Measurements from ENCODE around the gene CCNE1. TPM values are rescaled to one million over a fixed set of nuclear protein-coding genes. Genes with fewer than 3 reads are reported as not detected.

Gene CCNE1
- total and polyA plus RNA-seq, 9 of the 15 experiments (the other 6 are each of a cell fraction or from before 2014, with no cell fraction given) = 6.2 to 41.0 (median 31.6) TPM

DNA sequence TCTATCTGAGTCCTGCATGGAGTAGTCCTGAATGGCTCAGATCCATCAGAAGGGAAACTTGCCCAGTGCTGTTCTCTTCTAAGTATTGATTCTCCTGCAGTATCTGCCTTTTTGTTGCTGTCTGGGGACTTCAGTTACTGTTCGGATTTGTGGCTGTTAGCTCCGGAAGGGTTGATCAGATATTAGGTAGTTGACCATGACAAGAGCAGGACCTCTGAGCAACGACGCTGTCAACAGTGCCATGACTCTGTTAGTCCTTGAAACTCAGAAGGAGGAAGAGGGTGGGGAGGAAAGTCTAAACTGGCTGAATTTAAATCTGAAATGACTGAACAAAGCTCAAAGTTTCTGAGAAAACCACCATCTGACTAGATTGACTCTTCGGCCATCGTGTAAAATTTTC lies 42.2 kb downstream of the CCNE1 start:
- POLR2A ChIA-PET = no interaction called here
- CTCF ChIA-PET (ENCODE audit: low intra/inter-chr PET ratio) = no interaction called here
- WGBS (ENCODE audit: insufficient coverage, low coverage, missing lambda C conversion rate) = 17% methylated on average over 6 of the region's 6 CpGs
- intact Hi-C loops (cut with micrococcal nuclease) = no loop called here
- FAIRE-seq (no peak), DNase-seq (ENCODE audit: extremely low read depth in 1 of 4, low spot score in 3 of 4) (peak in 1 of 4 experiments; percentile 27), ATAC-seq (peak; percentile 59)
- in situ Hi-C loops (cut with MboI) = loop anchor here (5.0 to 10.0 kb wide), 2 partner anchors 92 to 791 kb away; no protein-coding TSS in a partner anchor
- H3K27ac ChIP-seq (ENCODE audit: extremely low read depth, low read depth, low read length) = no peak overlapping the region
- no TSS peak for BruUV-seq (replicated peaks)
- H3K79me2 ChIP-seq (ENCODE audit: control insufficient read depth, insufficient read depth, low read length) = no peaks in the 10 kb centered on the region
- H4K20me1 ChIP-seq (replicated peaks; ENCODE audit: control insufficient read depth, insufficient read depth, low read length) = no peaks in the 10 kb centered on the region
- H3K9me1 ChIP-seq (ENCODE audit: control insufficient read depth, insufficient read depth, low read length) = no peaks in the 10 kb centered on the region
- H3K27me3 ChIP-seq (ENCODE audit: control insufficient read depth in 2 of 2, insufficient read depth in 2 of 2, low read length in 2 of 2) = peaks cover 0 to 2% of the 10 kb centered on the region in 2 experiments; a peak in 1 of 5 replicates
- no peak overlapping the region for H3K4me3 ChIP-seq
- peak overlapping the region; percentile 58 for H2AFZ ChIP-seq (ENCODE audit: low read depth, low read length)
- H3K4me1 ChIP-seq (replicated peaks in 1 of 2; ENCODE audit: control insufficient read depth in 2 of 2, insufficient read depth in 2 of 2, low read length in 2 of 2) = peaks cover 9 to 18% of the 10 kb centered on the region in 2 experiments
- no peak overlapping the region for H3K9ac ChIP-seq (ENCODE audit: insufficient read depth in 1 of 2, low read depth in 2 of 2, low read length in 2 of 2)
- no peaks in the 10 kb centered on the region for H3K9me3 ChIP-seq (replicated peaks; ENCODE audit: control insufficient read depth, insufficient read depth, low read depth, low read length)
- no peak overlapping the region for H3K4me2 ChIP-seq (ENCODE audit: insufficient read depth, low read length)
- no peaks in the 10 kb centered on the region for H3K36me3 ChIP-seq (ENCODE audit: control insufficient read depth, insufficient read depth, low read length)
- TF ChIP-seq, protein P1, sequence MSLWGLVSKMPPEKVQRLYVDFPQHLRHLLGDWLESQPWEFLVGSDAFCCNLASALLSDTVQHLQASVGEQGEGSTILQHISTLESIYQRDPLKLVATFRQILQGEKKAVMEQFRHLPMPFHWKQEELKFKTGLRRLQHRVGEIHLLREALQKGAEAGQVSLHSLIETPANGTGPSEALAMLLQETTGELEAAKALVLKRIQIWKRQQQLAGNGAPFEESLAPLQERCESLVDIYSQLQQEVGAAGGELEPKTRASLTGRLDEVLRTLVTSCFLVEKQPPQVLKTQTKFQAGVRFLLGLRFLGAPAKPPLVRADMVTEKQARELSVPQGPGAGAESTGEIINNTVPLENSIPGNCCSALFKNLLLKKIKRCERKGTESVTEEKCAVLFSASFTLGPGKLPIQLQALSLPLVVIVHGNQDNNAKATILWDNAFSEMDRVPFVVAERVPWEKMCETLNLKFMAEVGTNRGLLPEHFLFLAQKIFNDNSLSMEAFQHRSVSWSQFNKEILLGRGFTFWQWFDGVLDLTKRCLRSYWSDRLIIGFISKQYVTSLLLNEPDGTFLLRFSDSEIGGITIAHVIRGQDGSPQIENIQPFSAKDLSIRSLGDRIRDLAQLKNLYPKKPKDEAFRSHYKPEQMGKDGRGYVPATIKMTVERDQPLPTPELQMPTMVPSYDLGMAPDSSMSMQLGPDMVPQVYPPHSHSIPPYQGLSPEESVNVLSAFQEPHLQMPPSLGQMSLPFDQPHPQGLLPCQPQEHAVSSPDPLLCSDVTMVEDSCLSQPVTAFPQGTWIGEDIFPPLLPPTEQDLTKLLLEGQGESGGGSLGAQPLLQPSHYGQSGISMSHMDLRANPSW (CRISPR knock-in tag; IDR thresholded peaks at IDR 0.05) = no peak
- TF ChIP-seq, protein P2, sequence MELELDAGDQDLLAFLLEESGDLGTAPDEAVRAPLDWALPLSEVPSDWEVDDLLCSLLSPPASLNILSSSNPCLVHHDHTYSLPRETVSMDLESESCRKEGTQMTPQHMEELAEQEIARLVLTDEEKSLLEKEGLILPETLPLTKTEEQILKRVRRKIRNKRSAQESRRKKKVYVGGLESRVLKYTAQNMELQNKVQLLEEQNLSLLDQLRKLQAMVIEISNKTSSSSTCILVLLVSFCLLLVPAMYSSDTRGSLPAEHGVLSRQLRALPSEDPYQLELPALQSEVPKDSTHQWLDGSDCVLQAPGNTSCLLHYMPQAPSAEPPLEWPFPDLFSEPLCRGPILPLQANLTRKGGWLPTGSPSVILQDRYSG (tag; conservative IDR thresholded peaks at IDR 0.05; ENCODE audit: low read depth) = no peak
- TF ChIP-seq ZNF140 (CRISPR knock-in tag; IDR thresholded peaks at IDR 0.05) (no peak), NFE2 (IDR thresholded peaks at IDR 0.05; ENCODE audit: low read depth) (0 out of 2 replicates have a peak, but pooled peaks have one; percentile 26), TOE1 (IDR thresholded peaks at IDR 0.05; ENCODE audit: borderline replicate concordance) (no peak), TOE1 (CRISPR knock-in tag; IDR thresholded peaks at IDR 0.05; ENCODE audit: borderline replicate concordance, low read depth) (no peak), ADNP (tag; IDR thresholded peaks at IDR 0.05) (no peak), ETV1 (tag; conservative IDR thresholded peaks at IDR 0.05; ENCODE audit: low read depth) (peak; percentile 63), MEIS2 (IDR thresholded peaks at IDR 0.05; ENCODE audit: partially characterized antibody) (peak; percentile 30), ARID2 (IDR thresholded peaks at IDR 0.05) (no peak), SAP30 (IDR thresholded peaks at IDR 0.05; ENCODE audit: borderline replicate concordance, insufficient read depth, low read depth, low read length, poor library complexity, severe bottlenecking) (no peak), NCOA4 (IDR thresholded peaks at IDR 0.05; ENCODE audit: partially characterized antibody) (no peak), PHB (CRISPR knock-in tag; IDR thresholded peaks at IDR 0.05) (no peak), SP2 (IDR thresholded peaks at IDR 0.05; ENCODE audit: extremely low read depth, low read depth, low read length, poor library complexity, severe bottlenecking) (no peak), HNRNPL (IDR thresholded peaks at IDR 0.05; ENCODE audit: low read depth, low read length) (no peak)
- TF ChIP-seq, protein P3, sequence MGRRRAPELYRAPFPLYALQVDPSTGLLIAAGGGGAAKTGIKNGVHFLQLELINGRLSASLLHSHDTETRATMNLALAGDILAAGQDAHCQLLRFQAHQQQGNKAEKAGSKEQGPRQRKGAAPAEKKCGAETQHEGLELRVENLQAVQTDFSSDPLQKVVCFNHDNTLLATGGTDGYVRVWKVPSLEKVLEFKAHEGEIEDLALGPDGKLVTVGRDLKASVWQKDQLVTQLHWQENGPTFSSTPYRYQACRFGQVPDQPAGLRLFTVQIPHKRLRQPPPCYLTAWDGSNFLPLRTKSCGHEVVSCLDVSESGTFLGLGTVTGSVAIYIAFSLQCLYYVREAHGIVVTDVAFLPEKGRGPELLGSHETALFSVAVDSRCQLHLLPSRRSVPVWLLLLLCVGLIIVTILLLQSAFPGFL (CRISPR knock-in tag; IDR thresholded peaks at IDR 0.05) = no peak
- TF ChIP-seq, protein P4, sequence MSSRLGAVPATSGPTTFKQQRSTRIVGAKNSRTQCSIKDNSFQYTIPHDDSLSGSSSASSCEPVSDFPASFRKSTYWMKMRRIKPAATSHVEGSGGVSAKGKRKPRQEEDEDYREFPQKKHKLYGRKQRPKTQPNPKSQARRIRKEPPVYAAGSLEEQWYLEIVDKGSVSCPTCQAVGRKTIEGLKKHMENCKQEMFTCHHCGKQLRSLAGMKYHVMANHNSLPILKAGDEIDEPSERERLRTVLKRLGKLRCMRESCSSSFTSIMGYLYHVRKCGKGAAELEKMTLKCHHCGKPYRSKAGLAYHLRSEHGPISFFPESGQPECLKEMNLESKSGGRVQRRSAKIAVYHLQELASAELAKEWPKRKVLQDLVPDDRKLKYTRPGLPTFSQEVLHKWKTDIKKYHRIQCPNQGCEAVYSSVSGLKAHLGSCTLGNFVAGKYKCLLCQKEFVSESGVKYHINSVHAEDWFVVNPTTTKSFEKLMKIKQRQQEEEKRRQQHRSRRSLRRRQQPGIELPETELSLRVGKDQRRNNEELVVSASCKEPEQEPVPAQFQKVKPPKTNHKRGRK (tag; IDR thresholded peaks at IDR 0.05) = no peak
